Activated CD8-positive, alpha-beta memory T cell treated with anti-CD3 and anti-CD28 coated beads for 1 hour (primary cell): ENCODE results near the gene FAM174C.

Source experiments
- DNase-seq, 2 donors: peaks; one replicate each; pipeline ENCODE4 v3.0.0-alpha.2; 2020; ENCODE audit warnings: low read depth in 1 of 2; ENCODE audit errors: extremely low read depth in 1 of 2

FAM174C gene

GRCh38 chr19:1249990-1250436, 25.3 kb upstream of the FAM174C start:
- no peak for DNase-seq

- DNase-seq = peak in 1 of 2 donors; percentile 44
These were observed 24.7 kb upstream of the FAM174C start for GRCh38 chr19:1250437-1251260.

GRCh38 chr19:1251330-1252220, 23.8 kb upstream of the FAM174C start:
- DNase-seq = peak in 1 of 2 donors; percentile 44

GRCh38 chr19:1252221-1252820, 23.0 kb upstream of the FAM174C start:
- peak in 1 of 2 donors; percentile 52 for DNase-seq

GRCh38 chr19:1252821-1253513, 22.4 kb upstream of the FAM174C start:
- DNase-seq = peak in 1 of 2 donors; percentile 60

- no peak for DNase-seq
These were observed 21.7 kb upstream of the FAM174C start for GRCh38 chr19:1253514-1254080.

GRCh38 chr19:1254081-1254527, 21.2 kb upstream of the FAM174C start:
- no peak for DNase-seq

- no peak for DNase-seq
These were observed 20.7 kb upstream of the FAM174C start for GRCh38 chr19:1254530-1255185.

- DNase-seq = no peak
These were observed 19.9 kb upstream of the FAM174C start for GRCh38 chr19:1255186-1256161.

GRCh38 chr19:1256646-1257474, 18.5 kb upstream of the FAM174C start:
- DNase-seq = no peak

GRCh38 chr19:1257475-1258162, 17.7 kb upstream of the FAM174C start:
- no peak for DNase-seq

- DNase-seq = no peak
These were observed 17.2 kb upstream of the FAM174C start for GRCh38 chr19:1258163-1258492.

GRCh38 chr19:1258707-1259205, 16.6 kb upstream of the FAM174C start:
- DNase-seq = no peak

- DNase-seq = peak in 1 of 2 donors; percentile 54
These were observed 16.0 kb upstream of the FAM174C start for GRCh38 chr19:1259206-1259875.

- no peak for DNase-seq
These were observed 15.2 kb upstream of the FAM174C start for GRCh38 chr19:1259876-1260748.
